Measurements from ENCODE around the gene ASTN2.

Gene ASTN2

GRCh38 chr9:116589392-116590354, 825.2 kb downstream of the ASTN2 start:
- no peak overlapping the region for H3K27ac ChIP-seq (ENCODE audit: low read depth, low read length)
- H3K36me3 ChIP-seq (ENCODE audit: control insufficient read depth, insufficient read depth, low read length): no peaks in the 10 kb centered on the region
- H3K9ac ChIP-seq (ENCODE audit: low read length): no peak overlapping the region
- no peak overlapping the region for H3K4me3 ChIP-seq (ENCODE audit: low read length)
- no peaks in the 10 kb centered on the region for H3K27me3 ChIP-seq (ENCODE audit: control insufficient read depth, insufficient read depth, low read length)
- H3K4me1 ChIP-seq (ENCODE audit: control insufficient read depth, insufficient read depth, low read length): no peaks in the 10 kb centered on the region

GRCh38 chr9:116587919-116588318, 826.9 kb downstream of the ASTN2 start:
- Histone ChIP-seq H3K36me3 (ENCODE audit: control insufficient read depth, insufficient read depth, low read length) (no peaks in the 10 kb centered on the region), H3K27ac (ENCODE audit: low read depth, low read length) (no peak overlapping the region), H3K4me3 (ENCODE audit: low read length) (no peak overlapping the region), H3K4me1 (ENCODE audit: control insufficient read depth, insufficient read depth, low read length) (no peaks in the 10 kb centered on the region), H3K27me3 (ENCODE audit: control insufficient read depth, insufficient read depth, low read length) (no peaks in the 10 kb centered on the region), H3K9ac (ENCODE audit: low read length) (no peak overlapping the region)

GRCh38 chr9:116585896-116586295, 829.0 kb downstream of the ASTN2 start:
- Histone ChIP-seq H3K4me1 (ENCODE audit: control insufficient read depth, insufficient read depth, low read length) (no peaks in the 10 kb centered on the region), H3K36me3 (ENCODE audit: control insufficient read depth, insufficient read depth, low read length) (no peaks in the 10 kb centered on the region), H3K9ac (ENCODE audit: low read length) (no peak overlapping the region), H3K4me3 (ENCODE audit: low read length) (no peak overlapping the region), H3K27me3 (ENCODE audit: control insufficient read depth, insufficient read depth, low read length) (no peaks in the 10 kb centered on the region), H3K27ac (ENCODE audit: low read depth, low read length) (no peak overlapping the region)

GRCh38 chr9:116585204-116585603, 829.7 kb downstream of the ASTN2 start:
- H3K4me3 ChIP-seq (ENCODE audit: low read length): no peak overlapping the region
- no peaks in the 10 kb centered on the region for H3K27me3 ChIP-seq (ENCODE audit: control insufficient read depth, insufficient read depth, low read length)
- no peaks in the 10 kb centered on the region for H3K4me1 ChIP-seq (ENCODE audit: control insufficient read depth, insufficient read depth, low read length)
- no peak overlapping the region for H3K9ac ChIP-seq (ENCODE audit: low read length)
- no peaks in the 10 kb centered on the region for H3K36me3 ChIP-seq (ENCODE audit: control insufficient read depth, insufficient read depth, low read length)
- no peak overlapping the region for H3K27ac ChIP-seq (ENCODE audit: low read depth, low read length)

GRCh38 chr9:116580853-116581252, 834.0 kb downstream of the ASTN2 start:
- H3K36me3 ChIP-seq (ENCODE audit: control insufficient read depth, insufficient read depth, low read length): no peaks in the 10 kb centered on the region
- no peaks in the 10 kb centered on the region for H3K4me1 ChIP-seq (ENCODE audit: control insufficient read depth, insufficient read depth, low read length)
- no peak overlapping the region for H3K9ac ChIP-seq (ENCODE audit: low read length)
- no peak overlapping the region for H3K27ac ChIP-seq (ENCODE audit: low read depth, low read length)
- no peak overlapping the region for H3K4me3 ChIP-seq (ENCODE audit: low read length)
- H3K27me3 ChIP-seq (ENCODE audit: control insufficient read depth, insufficient read depth, low read length): no peaks in the 10 kb centered on the region

GRCh38 chr9:116576386-116576785, 838.5 kb downstream of the ASTN2 start:
- Histone ChIP-seq H3K4me1 (ENCODE audit: control insufficient read depth, insufficient read depth, low read length) (no peaks in the 10 kb centered on the region), H3K36me3 (ENCODE audit: control insufficient read depth, insufficient read depth, low read length) (no peaks in the 10 kb centered on the region), H3K27ac (ENCODE audit: low read depth, low read length) (no peak overlapping the region), H3K27me3 (ENCODE audit: control insufficient read depth, insufficient read depth, low read length) (no peaks in the 10 kb centered on the region), H3K4me3 (ENCODE audit: low read length) (no peak overlapping the region), H3K9ac (ENCODE audit: low read length) (no peak overlapping the region)

- Histone ChIP-seq H3K27me3 (ENCODE audit: control insufficient read depth, insufficient read depth, low read length) (no peaks in the 10 kb centered on the region), H3K36me3 (ENCODE audit: control insufficient read depth, insufficient read depth, low read length) (no peaks in the 10 kb centered on the region), H3K4me1 (ENCODE audit: control insufficient read depth, insufficient read depth, low read length) (no peaks in the 10 kb centered on the region), H3K9ac (ENCODE audit: low read length) (no peak overlapping the region), H3K27ac (ENCODE audit: low read depth, low read length) (no peak overlapping the region), H3K4me3 (ENCODE audit: low read length) (no peak overlapping the region)
Observed at GRCh38 chr9:116574027-116574679, 840.7 kb downstream of the ASTN2 start.

GRCh38 chr9:116572095-116572748, 842.6 kb downstream of the ASTN2 start:
- H3K27me3 ChIP-seq (ENCODE audit: control insufficient read depth, insufficient read depth, low read length): no peaks in the 10 kb centered on the region
- H3K9ac ChIP-seq (ENCODE audit: low read length): no peak overlapping the region
- H3K27ac ChIP-seq (ENCODE audit: low read depth, low read length): no peak overlapping the region
- H3K36me3 ChIP-seq (ENCODE audit: control insufficient read depth, insufficient read depth, low read length): no peaks in the 10 kb centered on the region
- H3K4me1 ChIP-seq (ENCODE audit: control insufficient read depth, insufficient read depth, low read length): no peaks in the 10 kb centered on the region
- H3K4me3 ChIP-seq (ENCODE audit: low read length): no peak overlapping the region

- Histone ChIP-seq H3K27me3 (ENCODE audit: control insufficient read depth, insufficient read depth, low read length) (no peaks in the 10 kb centered on the region), H3K4me3 (ENCODE audit: low read length) (no peak overlapping the region), H3K9ac (ENCODE audit: low read length) (no peak overlapping the region), H3K27ac (ENCODE audit: low read depth, low read length) (no peak overlapping the region), H3K4me1 (ENCODE audit: control insufficient read depth, insufficient read depth, low read length) (no peaks in the 10 kb centered on the region), H3K36me3 (ENCODE audit: control insufficient read depth, insufficient read depth, low read length) (no peaks in the 10 kb centered on the region)
Observed at GRCh38 chr9:116569111-116569510, 845.7 kb downstream of the ASTN2 start.

GRCh38 chr9:116566677-116567488, 848.0 kb downstream of the ASTN2 start:
- Histone ChIP-seq H3K9ac (ENCODE audit: low read length) (no peak overlapping the region), H3K4me1 (ENCODE audit: control insufficient read depth, insufficient read depth, low read length) (no peaks in the 10 kb centered on the region), H3K36me3 (ENCODE audit: control insufficient read depth, insufficient read depth, low read length) (no peaks in the 10 kb centered on the region), H3K27me3 (ENCODE audit: control insufficient read depth, insufficient read depth, low read length) (no peaks in the 10 kb centered on the region), H3K4me3 (ENCODE audit: low read length) (no peak overlapping the region), H3K27ac (ENCODE audit: low read depth, low read length) (no peak overlapping the region)

GRCh38 chr9:116565986-116566385, 848.9 kb downstream of the ASTN2 start:
- Histone ChIP-seq H3K27ac (ENCODE audit: low read depth, low read length) (no peak overlapping the region), H3K27me3 (ENCODE audit: control insufficient read depth, insufficient read depth, low read length) (no peaks in the 10 kb centered on the region), H3K9ac (ENCODE audit: low read length) (no peak overlapping the region), H3K4me3 (ENCODE audit: low read length) (no peak overlapping the region), H3K36me3 (ENCODE audit: control insufficient read depth, insufficient read depth, low read length) (no peaks in the 10 kb centered on the region), H3K4me1 (ENCODE audit: control insufficient read depth, insufficient read depth, low read length) (no peaks in the 10 kb centered on the region)
